H1 (cell line): Measurements from ENCODE around the gene TSHZ2. TPM values are rescaled to one million over a fixed set of nuclear protein-coding genes. Genes with fewer than 3 reads are reported as not detected.

Source experiments
- CTCF ChIA-PET: fragments of 300-600 bp; sonication (Branson Sonifier 250); formaldehyde crosslinking; loops from one replicate; lab custom pipeline; 2021; ENCODE audit not compliant: partially characterized antibody; lab: Charles Lee
- POLR2A ChIA-PET: fragments of 300-600 bp; sonication (Branson Sonifier 250); formaldehyde crosslinking; loops from one replicate; lab custom pipeline; 2021; ENCODE audit warnings: inconsistent platforms; ENCODE audit not compliant: partially characterized antibody; lab: Charles Lee
- DNase-seq, 2 experiments: peaks; one replicate each; pipeline versions ENCODE4 v3.0.0 to v3.0.0-alpha.2; 2010 to 2022; ENCODE audit warnings: low spot score in 2 of 2, low read depth in 1 of 2, mixed read lengths in 1 of 2
- FAIRE-seq: peaks from 2 replicates; lab custom pipeline; 2011; peaks lifted over from hg19 to GRCh38; lab: Jason Lieb, UNC
- H2AFZ ChIP-seq: 2 replicates; pipeline ENCODE4 v1.8.1; 2012; ENCODE audit warnings: low read length, inconsistent platforms
- H2AK5ac ChIP-seq: 2 replicates; pipeline ENCODE4 v1.6.1; 2013; ENCODE audit warnings: low read depth, low read length
- H2BK120ac ChIP-seq: replicated peaks from 2 replicates; pipeline ENCODE3; 2013; ENCODE audit warnings: low read depth, low read length, inconsistent platforms
- H2BK12ac ChIP-seq: 2 replicates; pipeline ENCODE4 v1.6.1; 2013; ENCODE audit warnings: low read depth, low read length
- H2BK15ac ChIP-seq: 2 replicates; pipeline ENCODE4 v1.6.1; 2013; ENCODE audit warnings: low read length
- H2BK20ac ChIP-seq: 2 replicates; pipeline ENCODE4 v1.6.1; 2013; ENCODE audit warnings: low read length
- H2BK5ac ChIP-seq: 2 replicates; pipeline ENCODE4 v1.6.1; 2013; ENCODE audit warnings: low read depth, low read length
- H3K14ac ChIP-seq: 2 replicates; pipeline ENCODE4 v1.6.1; 2013; ENCODE audit warnings: inconsistent platforms; ENCODE audit not compliant: insufficient read length
- H3K18ac ChIP-seq: 2 replicates; pipeline ENCODE4 v1.6.1; 2013; ENCODE audit warnings: low read length; ENCODE audit errors: extremely low read depth
- H3K23ac ChIP-seq: 2 replicates; pipeline ENCODE4 v1.6.1; 2013; ENCODE audit warnings: inconsistent platforms; ENCODE audit not compliant: insufficient read length
- H3K23me2 ChIP-seq: 2 replicates; pipeline ENCODE4 v1.6.1; 2013; ENCODE audit warnings: low read depth, low read length
- H3K27ac ChIP-seq: 2 replicates; pipeline ENCODE4 v1.6.1; 2011; ENCODE audit warnings: low read depth, low read length, inconsistent platforms
- H3K27me3 ChIP-seq, 4 experiments: replicated peaks in 1 of 4; 1 replicate in 1 of 4; 2 replicates in 3 of 4; pipeline versions ENCODE4 v1.6.1 to v1.8.1; 2011 to 2013; ENCODE audit warnings: low read length in 3 of 4, mild to moderate bottlenecking in 3 of 4, inconsistent platforms in 2 of 4, mixed read lengths in 2 of 4, moderate library complexity in 1 of 4; ENCODE audit not compliant: control insufficient read depth in 3 of 4, insufficient read depth in 3 of 4; ENCODE audit errors: extremely low read depth in 1 of 4
- H3K36me3 ChIP-seq, 4 experiments: 2 replicates each; pipeline versions ENCODE4 v1.6.1 to v1.8.1; 2011 to 2013; ENCODE audit warnings: mild to moderate bottlenecking in 4 of 4, low read length in 3 of 4, moderate library complexity in 2 of 4, control low read depth in 1 of 4, inconsistent platforms in 1 of 4; ENCODE audit not compliant: insufficient read depth in 4 of 4, control insufficient read depth in 2 of 4
- H3K4ac ChIP-seq: replicated peaks from 2 replicates; pipeline ENCODE3; 2013; ENCODE audit warnings: low read length, low read depth, mixed read lengths, inconsistent platforms; ENCODE audit not compliant: insufficient read length
- H3K4me1 ChIP-seq, 4 experiments: replicated peaks in 1 of 4; 1 replicate in 1 of 4; 2 replicates in 3 of 4; pipeline versions ENCODE4 v1.6.1 to v1.8.1; 2011 to 2013; ENCODE audit warnings: low read length in 3 of 4, inconsistent platforms in 2 of 4, mixed read lengths in 1 of 4; ENCODE audit not compliant: insufficient read depth in 4 of 4, control insufficient read depth in 3 of 4
- H3K4me2 ChIP-seq, 2 experiments: 2 replicates each; pipeline versions ENCODE4 v1.6.1 to v1.8.1; 2011 to 2013; ENCODE audit warnings: low read depth in 2 of 2, low read length in 2 of 2, control low read depth in 1 of 2, inconsistent platforms in 1 of 2, mild to moderate bottlenecking in 1 of 2; ENCODE audit not compliant: insufficient read depth in 1 of 2
- H3K4me3 ChIP-seq, 4 experiments: fragments of 200-600, 300-600 bp in 1 of 4; sonication (generic), shearing (Covaris generic), sonication (Bioruptor Twin) in 1 of 4; 2 replicates each; pipeline versions ENCODE4 v1.5.1 to v1.8.1; 2011 to 2016; ENCODE audit warnings: low read length in 4 of 4, low read depth in 3 of 4, control low read depth in 2 of 4, inconsistent platforms in 2 of 4, mild to moderate bottlenecking in 2 of 4, mixed read lengths in 1 of 4, moderate library complexity in 1 of 4; ENCODE audit not compliant: insufficient read depth in 2 of 4; ENCODE audit errors: extremely low read depth in 1 of 4
- H3K56ac ChIP-seq: replicated peaks from 2 replicates; pipeline ENCODE3; 2013; ENCODE audit warnings: low read depth, mild to moderate bottlenecking, mixed read lengths, low read length, inconsistent platforms; ENCODE audit not compliant: insufficient read length
- H3K79me1 ChIP-seq: 2 replicates; pipeline ENCODE4 v1.6.1; 2013; ENCODE audit warnings: low read depth, low read length, control low read depth
- H3K79me2 ChIP-seq, 2 experiments: 2 replicates each; pipeline versions ENCODE4 v1.6.1 to v1.8.1; 2012 to 2013; ENCODE audit warnings: low read length in 2 of 2, mild to moderate bottlenecking in 2 of 2, inconsistent platforms in 1 of 2; ENCODE audit not compliant: insufficient read depth in 2 of 2, control insufficient read depth in 1 of 2
- H3K9ac ChIP-seq, 4 experiments: replicated peaks in 1 of 4; 1 replicate in 1 of 4; 2 replicates in 3 of 4; pipeline versions ENCODE4 v1.6.1 to v1.8.1; 2011 to 2013; ENCODE audit warnings: low read depth in 3 of 4, low read length in 3 of 4, control low read depth in 2 of 4, mild to moderate bottlenecking in 2 of 4, moderate library complexity in 2 of 4, inconsistent platforms in 1 of 4; ENCODE audit errors: extremely low read depth in 1 of 4
- H3K9me3 ChIP-seq, 2 experiments: 2 replicates each; pipeline versions ENCODE4 v1.6.1 to v1.8.1; 2012 to 2013; ENCODE audit warnings: mild to moderate bottlenecking in 2 of 2, moderate library complexity in 2 of 2, control low read depth in 1 of 2, inconsistent platforms in 1 of 2, low read depth in 1 of 2, low read length in 1 of 2, mixed read lengths in 1 of 2; ENCODE audit not compliant: insufficient read depth in 2 of 2
- H4K20me1 ChIP-seq, 2 experiments: replicated peaks in 1 of 2; 2 replicates each; pipeline versions ENCODE3 to v1.8.1; 2011 to 2013; ENCODE audit warnings: inconsistent platforms in 2 of 2, low read length in 2 of 2, mild to moderate bottlenecking in 1 of 2; ENCODE audit not compliant: insufficient read depth in 2 of 2, control insufficient read depth in 1 of 2
- H4K5ac ChIP-seq: 2 replicates; pipeline ENCODE4 v1.6.1; 2013; ENCODE audit warnings: low read length, low read depth, mixed read lengths, inconsistent platforms; ENCODE audit not compliant: insufficient read length
- H4K8ac ChIP-seq: 2 replicates; pipeline ENCODE4 v1.8.0; 2013; ENCODE audit warnings: mild to moderate bottlenecking, moderate library complexity, low read length, inconsistent platforms; ENCODE audit not compliant: insufficient read depth; ENCODE audit errors: extremely low read depth
- H4K91ac ChIP-seq: replicated peaks from 2 replicates; pipeline ENCODE3; 2013; ENCODE audit warnings: low read length, mixed read lengths, inconsistent platforms; ENCODE audit not compliant: insufficient read length
- CBX8 ChIP-seq: fragments of 300-800, 300-1000 bp; sonication (generic); IDR thresholded peaks from 2 replicates; pipeline ENCODE4 v1.7.1; 2016; ENCODE audit warnings: low read depth, low read length, borderline replicate concordance
- WGBS, 2 experiments: shearing (Covaris generic) in 1 of 2; methylation state at CpG; one replicate each; pipeline versions ENCODE4 v1.1.6 to v1.1.7; 2013 to 2015; ENCODE audit warnings: low lambda C conversion rate in 2 of 2, mixed read lengths in 2 of 2, inconsistent platforms in 1 of 2, low coverage in 1 of 2, missing lambda C conversion rate in 1 of 2; ENCODE audit not compliant: insufficient replicate concordance in 2 of 2, insufficient coverage in 1 of 2, insufficient read length in 1 of 2; ENCODE audit errors: extremely low coverage in 1 of 2, missing lambda C conversion rate in 1 of 2; 5-methylcytosine and 5-hydroxymethylcytosine counted together
- polyA plus RNA-seq, 7 experiments: library from polyadenylated mRNA; depleted of rRNA in 3 of 7; stranded (reverse) in 5 of 7; unstranded in 2 of 7; fragments of >200 nt in 5 of 7; fragments of 200-250 nt in 2 of 7; gene quantifications; 1 replicate in 5 of 7; 2 replicates in 1 of 7; 4 replicates in 1 of 7; pipeline versions ENCODE4 v1.2.1 to v1.2.3, GENCODE V29; 2011 to 2013; ENCODE audit warnings: missing spikeins in 2 of 7, mixed read lengths in 2 of 7
- total RNA-seq: library from RNA; stranded (reverse); fragmentation: NEBNext Ultra II Directional; extraction: Animal tissue kit (Norgen Biotek cat#: 25700); gene quantifications from 2 replicates; pipeline ENCODE4 v1.2.1, GENCODE V29; 2021

The TSHZ2 gene
- total and polyA plus RNA-seq, 2 of the 8 experiments (the other 6 are each of a cell fraction or from before 2014, with no cell fraction given), result 0.14 to 0.30 TPM

GRCh38 chr20:53278555-53278954 lies 306.4 kb downstream of the TSHZ2 start:
- Histone ChIP-seq H2BK15ac (no peak overlapping the region), H3K18ac (no peak overlapping the region), H2BK20ac (no peak overlapping the region), H2AFZ (no peak overlapping the region), H3K27ac (no peak overlapping the region), H3K4me1 (peaks cover 8 to 20% (median 13%) of the 10 kb centered on the region in 4 experiments; a peak in 6 of 7 replicates), H4K5ac (no peak overlapping the region), H3K79me1 (no peaks in the 10 kb centered on the region), H3K23ac (no peak overlapping the region), H4K8ac (no peak overlapping the region), H4K91ac (no peak overlapping the region), H3K56ac (no peak overlapping the region), H4K20me1 (no peaks in the 10 kb centered on the region), H3K36me3 (no peaks in the 10 kb centered on the region), H3K79me2 (no peaks in the 10 kb centered on the region), H2BK12ac (no peak overlapping the region), H3K14ac (no peak overlapping the region), H2BK5ac (no peak overlapping the region), H3K23me2 (no peaks in the 10 kb centered on the region), H3K4me3 (no peak overlapping the region), H2AK5ac (no peak overlapping the region), H3K9me3 (no peaks in the 10 kb centered on the region), H2BK120ac (no peak overlapping the region), H3K9ac (no peak overlapping the region), H3K4ac (no peak overlapping the region), H3K27me3 (no peaks in the 10 kb centered on the region), H3K4me2 (no peak overlapping the region)
- ChIA-PET CTCF (interaction anchor here (1.1 to 1.5 kb wide), 3 partner anchors 13 to 269 kb away, joined by 3 to 4 read pairs (median 4); no protein-coding TSS in a partner anchor), POLR2A (no interaction called here)
- FAIRE-seq (no peak), DNase-seq (no peak)
- WGBS, 2 experiments, result 92% methylated on average over 1 of the region's 1 CpG; no CpG with 5 or more reads in 1 of the 2 experiments
- no peak for TF ChIP-seq CBX8
